Activated gamma-delta T cell (primary cell): ENCODE measurements around the gene NEMP2.

Experiments
- DNase-seq: peaks from one replicate; lab custom pipeline; 2025; lab: John Stamatoyannopoulos, UW

Gene NEMP2

DNA sequence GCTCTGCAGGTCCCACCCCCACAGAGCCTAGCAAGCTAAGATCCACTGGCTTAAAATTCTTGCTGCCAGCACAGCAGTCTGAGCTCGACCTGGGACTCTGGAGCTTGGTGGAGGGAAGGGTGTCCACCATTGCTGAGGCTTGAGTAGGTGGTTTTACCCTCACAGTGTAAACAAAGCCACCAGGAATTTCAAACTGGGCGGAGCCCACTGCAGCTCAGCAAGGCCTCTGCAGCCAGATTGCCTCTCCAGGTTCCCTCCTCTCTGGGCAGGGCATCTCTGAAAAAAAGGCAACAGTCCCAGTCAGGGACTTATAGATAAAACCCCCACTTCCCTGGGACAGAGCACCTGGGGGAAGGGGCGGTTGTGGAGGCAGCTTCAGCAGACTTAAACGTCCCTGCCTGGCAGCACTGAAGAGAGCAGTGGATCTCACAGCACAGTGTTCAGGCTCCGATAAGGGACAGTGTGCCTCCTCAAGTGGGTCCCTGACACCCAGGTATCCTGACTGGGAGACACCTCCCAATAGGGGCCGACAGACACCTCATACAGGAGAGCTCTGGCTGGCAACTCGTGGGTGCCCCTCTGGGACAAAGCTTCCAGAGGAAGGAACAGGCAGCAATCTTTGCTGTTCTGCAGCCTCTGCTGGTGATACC, 20.0 kb upstream of the NEMP2 start:
- no peak for DNase-seq

DNA sequence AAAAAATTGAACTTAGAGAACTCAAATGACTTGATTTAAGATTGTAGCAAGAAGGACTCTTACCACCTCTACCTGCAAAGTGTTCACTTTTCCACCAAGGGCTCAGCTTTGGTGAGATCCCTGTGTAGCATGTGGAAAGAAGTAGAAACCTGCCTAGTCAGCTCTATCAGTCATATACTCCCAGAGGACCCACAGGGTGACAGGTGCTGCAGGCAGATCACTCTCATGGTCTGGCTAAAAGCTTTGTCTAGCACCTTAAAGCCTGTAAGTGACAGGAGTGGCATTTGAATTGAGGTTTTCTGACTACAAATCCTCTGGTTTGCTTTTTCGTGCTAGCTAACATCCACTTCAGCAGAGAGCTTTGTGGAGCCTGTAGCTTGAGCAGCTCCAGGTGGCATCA, 18.7 kb upstream of the NEMP2 start:
- no peak for DNase-seq

DNA sequence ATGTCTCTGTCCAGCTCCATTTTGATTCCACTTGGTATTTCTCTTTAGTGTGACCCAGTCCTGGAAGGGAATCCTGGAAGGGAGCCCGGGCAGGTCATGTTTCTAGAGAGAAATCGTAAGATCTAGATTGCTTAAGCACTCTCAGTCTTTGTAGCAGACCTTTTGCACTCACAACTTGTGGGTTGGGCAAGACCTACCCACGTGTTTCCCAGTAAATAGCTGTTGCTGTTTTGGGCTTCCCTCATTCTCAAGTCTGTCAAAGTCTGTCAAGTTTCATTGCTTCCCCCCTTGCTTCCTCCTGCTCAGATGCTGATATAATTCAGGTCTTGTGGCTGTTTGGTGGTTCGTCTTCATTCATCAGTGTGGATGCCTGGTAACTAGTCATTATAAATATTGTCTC, 17.4 kb upstream of the NEMP2 start:
- no peak for DNase-seq

DNA sequence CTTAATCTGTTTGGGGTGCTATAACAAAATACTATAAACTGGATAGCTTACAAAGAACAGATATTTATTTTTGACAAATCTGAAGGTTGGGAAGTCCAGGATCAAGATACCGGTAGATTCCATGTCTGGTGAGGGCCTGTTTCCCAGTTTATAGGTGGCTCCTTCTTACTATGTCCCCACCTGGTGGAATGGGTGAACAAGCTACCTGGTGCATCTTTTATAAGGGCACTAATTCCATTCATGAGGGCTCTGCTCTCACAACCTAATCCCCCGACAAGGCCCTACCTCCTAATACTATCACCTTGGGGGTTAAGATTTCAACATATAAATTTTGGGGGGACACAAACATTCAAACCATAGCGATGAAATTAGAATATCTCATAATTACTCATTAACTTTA, 15.6 kb upstream of the NEMP2 start:
- DNase-seq, result no peak

DNA sequence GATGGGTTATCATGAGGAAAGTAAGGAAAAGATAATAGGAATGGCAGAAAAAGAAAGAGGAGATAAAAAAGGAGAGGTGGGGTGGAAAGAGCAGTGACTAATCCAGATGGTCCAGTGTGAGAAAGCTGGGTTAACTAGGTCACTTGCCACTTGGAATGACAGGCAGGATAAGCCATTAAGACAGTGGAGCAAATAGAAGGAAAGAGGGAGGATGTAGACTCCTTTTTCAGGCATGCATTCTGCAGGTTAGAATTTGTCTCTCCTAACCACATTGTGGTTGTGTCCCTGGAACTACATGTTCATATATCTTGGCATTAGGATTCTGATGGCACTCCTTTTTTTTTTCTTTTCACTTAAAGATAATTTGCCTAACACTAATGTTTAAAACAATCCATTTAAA, 13.4 kb upstream of the NEMP2 start:
- DNase-seq, result no peak

DNA sequence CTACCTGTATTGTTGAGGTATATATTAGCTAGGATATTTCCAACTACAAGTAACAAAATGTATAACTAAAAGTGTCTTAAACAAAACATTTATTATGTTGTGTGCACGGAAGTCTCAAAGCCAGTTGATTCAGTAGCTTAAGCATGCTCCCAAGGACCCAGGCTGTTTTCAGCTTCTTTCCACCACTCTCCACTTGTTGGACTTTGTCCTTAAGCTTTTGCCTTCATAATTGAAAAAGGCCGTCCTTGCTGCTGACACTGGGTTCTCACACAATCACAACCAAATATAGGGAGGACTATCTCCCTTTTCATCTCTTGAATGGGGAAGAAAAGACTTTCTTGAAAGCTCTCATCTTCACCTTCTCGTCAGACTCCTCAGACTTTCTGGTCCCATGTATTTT, 12.2 kb upstream of the NEMP2 start:
- no peak for DNase-seq

DNA sequence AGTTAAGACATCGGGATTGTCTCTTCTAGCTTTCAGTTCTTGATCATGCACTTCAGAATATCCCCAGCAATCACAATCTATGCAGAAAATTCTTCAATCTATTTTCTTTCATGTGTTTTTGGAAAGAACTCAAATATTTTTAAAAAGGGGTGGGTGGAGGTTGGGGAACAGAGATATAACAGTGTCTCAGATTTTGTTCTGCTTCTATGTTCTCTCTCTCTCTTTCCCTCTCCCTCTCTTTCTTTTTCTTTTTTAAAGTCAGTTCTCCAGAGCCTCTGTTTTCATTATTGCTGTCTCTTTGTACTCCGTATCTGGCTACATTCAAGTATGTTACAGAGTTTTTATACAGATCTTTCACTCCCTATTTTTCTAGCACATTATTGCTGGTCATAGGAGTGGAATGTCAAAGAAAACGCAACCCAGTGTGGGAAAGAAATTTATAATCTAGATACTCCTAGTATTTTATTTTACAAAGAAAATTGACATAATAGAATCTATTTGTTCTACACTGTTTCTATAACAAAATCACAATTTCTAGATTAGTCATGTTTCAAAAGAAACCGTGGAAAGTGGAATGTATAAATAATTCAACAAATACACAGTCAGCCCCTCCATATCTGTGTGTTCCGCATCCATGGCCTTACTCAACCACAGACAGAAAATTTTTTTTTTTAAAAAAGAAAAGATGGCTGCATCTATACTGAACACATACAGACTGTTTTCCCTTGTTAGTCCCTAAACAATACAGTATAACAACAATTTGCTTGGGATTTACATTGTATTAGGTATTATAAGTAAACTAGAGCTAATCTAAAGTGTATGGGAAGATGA, 11.2 kb upstream of the NEMP2 start:
- no peak for DNase-seq

DNA sequence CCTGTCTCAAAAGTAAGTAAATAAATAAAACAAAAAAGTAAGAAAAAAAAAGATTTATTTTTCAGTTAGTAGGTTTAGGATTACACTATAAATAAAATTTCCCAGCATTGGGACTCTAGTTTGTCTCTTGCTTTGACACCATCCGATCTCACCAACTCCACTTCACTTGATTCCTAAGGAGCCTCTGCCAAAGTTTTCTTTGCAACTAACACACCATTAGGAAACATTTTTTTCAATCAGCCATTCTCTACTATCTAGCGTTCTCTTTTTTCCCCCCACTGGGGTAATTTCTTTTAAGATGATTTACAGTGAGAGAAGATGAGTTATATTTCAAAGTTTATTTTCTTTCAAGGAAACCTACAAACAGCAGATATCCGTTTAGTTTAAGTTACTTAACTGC, 10.6 kb upstream of the NEMP2 start:
- DNase-seq, result no peak

DNA sequence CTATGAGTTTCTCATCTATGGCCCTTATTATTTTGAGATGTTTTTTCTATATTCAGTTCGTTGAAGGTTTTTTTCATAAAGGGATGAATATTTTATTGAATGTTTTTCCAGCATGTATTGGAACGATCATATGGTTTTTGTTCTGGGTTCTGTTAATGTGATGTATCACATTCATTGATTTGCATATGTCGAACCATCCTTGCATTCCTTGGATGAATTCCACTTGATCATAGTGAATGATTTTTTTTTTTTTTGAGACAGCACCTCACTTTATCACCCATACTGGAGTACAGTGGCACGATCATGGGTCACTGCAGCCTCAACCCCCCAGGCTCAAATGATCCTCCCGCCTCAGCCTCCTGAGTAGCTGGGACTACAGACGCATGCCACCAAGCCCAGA, 5.5 kb upstream of the NEMP2 start:
- no peak for DNase-seq

DNA sequence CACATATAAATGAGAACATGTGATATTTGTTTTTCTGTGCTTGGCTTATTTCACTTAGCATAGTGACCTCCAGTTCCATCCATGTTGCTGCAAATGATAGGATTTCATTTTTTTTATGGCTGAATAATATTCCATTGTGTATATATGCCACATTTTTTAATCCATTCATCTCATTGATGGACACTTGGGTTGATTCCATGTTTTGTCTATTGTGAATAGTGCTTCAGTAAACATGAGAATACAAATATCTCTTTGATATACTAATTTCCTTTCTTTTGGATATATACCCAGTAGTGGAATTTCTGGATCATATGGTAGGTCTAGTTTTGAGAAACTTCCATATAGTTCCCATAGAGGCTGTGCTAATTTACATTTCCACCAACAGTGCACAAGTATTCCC, 3.7 kb upstream of the NEMP2 start:
- no peak for DNase-seq

DNA sequence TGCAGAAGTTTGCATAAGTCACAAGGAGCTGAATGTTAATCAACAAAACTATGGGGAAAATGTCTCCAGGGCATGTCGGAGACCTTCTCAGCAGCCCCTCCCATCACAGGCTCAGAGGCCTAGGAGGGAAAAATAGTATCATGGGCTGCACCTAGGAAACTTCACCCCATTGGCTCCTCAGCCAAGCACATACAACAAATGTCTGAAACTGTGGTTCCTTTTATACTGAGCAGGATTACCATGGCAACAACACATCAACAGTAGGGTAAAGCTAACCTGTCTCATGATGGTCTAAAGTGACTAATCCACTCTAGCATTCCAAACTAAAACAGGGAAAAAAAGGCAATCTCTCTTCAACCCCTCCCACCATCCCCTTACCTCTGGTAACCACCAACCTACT, 3.2 kb upstream of the NEMP2 start:
- DNase-seq, result no peak

DNA sequence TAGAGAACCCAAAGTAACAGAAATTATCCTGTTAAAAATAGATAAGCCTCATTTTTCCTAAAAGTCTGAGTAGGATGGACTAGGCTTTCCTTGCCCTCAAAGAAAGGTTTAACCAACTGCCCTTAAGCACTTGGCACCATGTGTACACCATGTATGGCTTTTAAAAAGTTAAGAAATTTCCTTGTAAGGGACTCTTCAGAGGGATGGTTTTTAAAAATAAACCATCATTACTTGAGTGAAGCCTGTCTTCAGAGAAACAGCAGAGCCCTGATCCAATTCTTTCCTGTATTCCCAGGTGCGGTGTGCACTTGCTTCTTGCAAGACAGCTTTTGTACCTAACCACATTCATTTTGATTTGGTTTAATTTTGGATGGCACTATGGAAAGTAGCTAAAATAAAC, 1.1 kb upstream of the NEMP2 start:
- DNase-seq, result no peak

DNA sequence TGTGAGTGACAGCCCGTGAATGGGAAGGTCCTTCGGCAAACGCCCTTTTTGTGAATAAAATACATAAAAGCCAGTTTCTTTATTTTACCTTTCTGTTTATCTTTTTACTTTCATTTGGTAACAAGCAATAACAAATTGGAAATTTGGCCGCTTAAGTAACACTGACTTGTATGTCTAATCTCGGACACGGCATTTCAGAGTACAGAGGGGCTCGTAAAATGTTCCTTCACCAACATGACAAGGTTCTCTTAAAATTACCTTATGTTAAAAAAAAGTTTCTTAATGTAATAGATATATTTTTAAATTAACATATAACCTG, 558 bp upstream of the NEMP2 start:
- DNase-seq, result no peak

DNA sequence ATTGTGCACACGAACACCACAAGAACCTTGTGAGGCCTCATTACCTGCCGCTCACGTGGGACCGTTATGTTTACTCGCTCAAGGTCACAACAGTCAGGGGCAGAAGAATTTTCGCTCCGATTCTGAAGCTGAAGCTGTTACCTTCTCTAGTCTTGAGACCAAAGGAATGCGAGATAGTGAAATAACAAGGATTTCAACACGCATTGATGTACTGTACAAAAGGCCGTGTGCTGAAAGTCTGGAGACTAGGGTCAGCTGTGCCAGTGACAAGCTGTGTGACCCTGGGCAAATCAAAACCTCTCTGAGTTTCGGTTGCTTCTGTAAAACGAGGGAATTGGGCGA, 583 bp downstream of the NEMP2 start:
- no peak for DNase-seq

DNA sequence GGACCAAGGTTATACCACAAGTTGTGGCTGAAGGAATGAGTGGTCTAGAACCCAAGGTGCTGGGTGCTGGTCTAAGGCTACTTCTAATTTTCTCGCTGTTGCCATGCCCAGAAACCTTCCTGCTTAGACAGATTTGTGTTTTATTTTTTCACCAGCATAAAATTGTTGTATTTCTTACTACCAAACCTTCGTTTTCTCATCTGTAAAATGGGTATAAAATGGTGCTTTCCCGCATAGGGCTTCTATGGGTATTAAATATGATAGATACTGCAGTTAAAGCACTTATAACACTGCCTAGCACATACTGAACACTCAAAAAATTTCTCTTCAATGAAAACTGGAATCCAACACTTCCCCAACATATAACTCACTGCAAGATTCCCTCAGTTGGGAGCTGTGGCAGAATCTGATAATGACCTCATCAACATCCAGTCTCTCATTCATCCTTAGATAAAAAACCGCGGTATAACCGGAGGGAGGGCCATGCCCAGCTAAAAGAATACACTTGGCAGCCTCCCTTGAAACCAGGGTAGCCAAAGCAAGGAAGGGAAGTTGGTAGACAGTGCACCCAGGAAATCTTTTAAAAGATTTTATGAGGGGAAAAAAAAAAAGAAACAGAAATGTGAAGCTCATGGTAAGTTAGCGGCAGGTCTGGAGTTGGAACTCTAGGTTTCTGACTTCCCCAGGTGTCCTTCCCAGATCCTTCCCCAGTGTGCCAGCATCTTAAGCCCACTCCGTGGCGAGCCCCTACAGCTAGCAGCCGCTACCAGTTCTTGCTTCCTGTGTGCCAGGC, 1.2 kb downstream of the NEMP2 start:
- DNase-seq, result no peak

DNA sequence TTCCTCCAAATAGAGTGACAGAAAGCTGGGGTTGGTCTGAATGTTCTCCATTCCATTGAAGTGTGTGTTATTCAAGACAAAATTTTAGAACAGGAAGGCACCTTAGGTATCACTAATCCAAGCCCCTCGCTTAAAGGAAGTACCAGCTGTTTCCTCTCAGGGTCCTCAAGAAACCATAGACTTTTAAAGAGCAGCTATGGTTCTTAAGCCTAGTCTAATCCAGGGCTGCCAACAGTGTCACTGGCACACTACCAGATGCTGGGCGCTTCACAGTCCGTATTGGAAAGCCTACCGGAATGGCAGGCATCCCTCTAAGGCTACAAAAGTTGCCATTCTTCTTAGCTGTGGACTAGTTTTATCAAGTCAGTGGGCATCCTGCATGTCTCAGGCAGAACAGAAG, 1.9 kb downstream of the NEMP2 start:
- DNase-seq, result no peak

DNA sequence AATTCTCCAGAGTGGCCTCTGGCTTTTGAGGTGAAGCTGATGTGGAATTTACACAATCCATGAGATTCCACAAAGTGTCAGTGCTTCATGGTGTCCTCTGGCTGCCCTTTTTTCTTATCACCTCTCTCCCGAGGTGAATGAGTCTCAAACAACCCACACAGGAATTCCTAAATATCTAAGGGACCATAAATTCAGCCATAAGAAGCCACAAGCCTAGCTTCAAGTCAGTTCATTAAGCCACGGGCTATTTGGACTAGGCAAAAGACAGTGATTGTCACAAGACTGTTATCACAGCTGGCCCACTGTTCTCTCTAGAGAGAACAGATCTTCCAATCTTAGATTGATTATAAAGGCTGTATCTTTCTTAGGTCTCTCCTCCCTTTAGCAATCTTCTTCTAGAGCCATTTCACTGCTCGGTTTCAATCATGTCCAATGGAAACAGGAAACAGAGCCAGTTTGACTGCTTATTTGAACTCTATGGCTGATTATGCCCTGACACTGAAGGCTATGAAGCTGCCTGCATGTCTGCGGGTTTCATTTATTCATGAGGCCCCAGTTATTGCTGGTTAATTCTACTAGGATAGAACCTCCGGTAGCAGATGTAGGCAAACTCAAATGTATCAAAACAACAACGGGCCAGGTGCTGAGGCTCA, 4.1 kb downstream of the NEMP2 start:
- DNase-seq, result no peak

DNA sequence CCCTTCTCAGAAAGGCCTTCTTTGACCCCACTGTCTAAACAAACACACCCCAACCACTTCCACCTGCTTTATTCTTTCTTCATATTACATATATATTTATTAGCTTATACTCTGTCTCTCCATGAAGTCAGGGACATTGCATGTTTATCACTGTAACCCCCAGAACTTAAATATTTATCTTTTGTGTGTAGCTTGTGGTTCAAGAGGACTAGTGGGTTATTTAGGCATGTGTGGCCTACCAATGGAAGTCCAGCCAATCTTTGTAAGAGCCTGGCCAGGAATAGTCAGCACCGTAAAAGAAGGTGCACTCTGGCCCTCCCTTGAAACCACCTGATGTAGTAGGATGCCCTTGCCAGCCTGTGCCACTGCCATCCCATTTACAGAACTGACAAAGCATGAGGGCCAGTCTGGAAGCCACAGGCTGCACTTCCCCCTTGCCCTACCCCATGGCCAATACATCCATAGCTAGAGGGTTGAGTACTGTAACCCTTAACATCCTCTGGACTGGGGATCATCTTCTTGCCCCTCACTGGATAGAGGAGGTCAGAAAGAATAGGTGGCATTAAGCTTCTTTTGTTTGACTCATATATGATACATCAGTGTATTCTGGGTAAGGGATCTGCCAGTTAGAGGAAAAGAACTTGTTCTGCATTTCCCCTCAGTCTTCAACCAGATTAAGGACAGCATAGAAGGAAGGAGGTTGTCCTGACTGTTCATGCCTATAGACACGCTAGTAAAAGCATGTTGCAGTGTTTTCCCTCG, 4.9 kb downstream of the NEMP2 start:
- no peak for DNase-seq

DNA sequence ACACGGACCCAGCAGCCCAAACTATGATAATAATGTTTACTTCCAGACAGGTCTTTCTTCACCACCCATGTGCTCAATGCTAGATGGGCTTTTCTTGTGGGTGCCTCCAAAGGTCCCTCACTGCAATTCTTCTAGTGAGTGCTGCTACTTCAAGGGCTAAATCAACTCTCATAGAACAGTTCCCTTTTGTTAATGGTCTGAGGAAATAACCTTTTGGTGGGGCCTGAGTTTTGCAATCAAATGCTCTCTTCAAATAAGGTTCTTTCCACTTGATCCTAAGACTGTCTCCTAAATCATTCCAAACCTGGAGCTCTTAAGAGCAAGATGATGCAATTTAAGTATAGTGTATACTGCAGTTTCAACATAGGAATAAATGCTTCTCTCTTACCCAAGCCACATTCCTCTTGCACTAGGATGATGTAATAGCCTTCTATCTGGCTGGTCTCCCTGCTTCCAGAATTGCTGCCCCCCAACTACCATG, 6.0 kb downstream of the NEMP2 start:
- no peak for DNase-seq

DNA sequence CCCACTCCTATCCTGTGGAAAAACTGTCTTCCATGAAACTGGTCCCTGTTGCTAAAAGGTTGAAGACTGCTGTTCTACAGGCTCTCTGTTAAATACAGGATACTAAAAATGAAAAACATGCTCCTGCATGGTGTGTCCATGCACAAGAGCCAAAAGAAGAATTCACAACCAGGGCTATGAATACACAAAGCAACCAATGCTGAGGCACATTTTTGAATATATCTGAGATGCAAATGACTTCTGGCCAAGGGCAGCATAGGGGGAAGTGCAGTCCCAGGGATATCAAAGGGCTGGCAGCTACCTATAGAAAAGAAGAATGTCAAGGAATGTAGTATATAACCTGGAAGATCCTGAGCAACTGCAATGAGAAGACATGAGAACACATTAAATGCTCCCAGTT, 6.6 kb downstream of the NEMP2 start:
- no peak for DNase-seq

DNA sequence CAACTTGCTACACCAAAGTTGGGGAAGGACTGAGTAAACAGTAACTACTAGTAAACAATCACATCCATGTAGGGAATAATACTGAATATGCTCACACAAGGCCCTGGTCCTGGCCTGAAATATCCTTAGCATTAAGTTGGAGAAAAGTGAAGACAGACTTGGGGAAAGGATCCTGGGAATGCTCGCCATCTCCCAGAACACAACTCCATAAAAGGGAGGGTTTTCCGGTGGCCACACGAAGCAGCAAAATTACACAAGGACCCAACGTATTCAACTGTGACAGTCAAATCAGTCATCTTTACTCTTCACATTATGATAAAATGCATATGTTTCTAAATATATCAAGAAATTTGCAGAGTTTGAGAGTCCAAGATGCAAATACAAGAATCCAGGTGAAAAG, 7.3 kb downstream of the NEMP2 start:
- DNase-seq, result no peak
